Endodermal cell (in vitro differentiated cells): ENCODE results near the gene NUDT4. TPM values are rescaled to one million over a fixed set of nuclear protein-coding genes. Genes with fewer than 3 reads are reported as not detected.
A peak's percentile ranks its signal among the peaks of the same experiment; 100 is the strongest.

Experiments used
- DNase-seq: peaks from one replicate; pipeline ENCODE4 v3.0.0-alpha.2; 2017
- H3K27ac ChIP-seq: 2 replicates; pipeline ENCODE4 v1.5.1; 2013; ENCODE audit warnings: mild to moderate bottlenecking, low read depth, low read length, moderate library complexity
- H3K27me3 ChIP-seq: 2 replicates; pipeline ENCODE4 v1.6.1; 2013; ENCODE audit warnings: mild to moderate bottlenecking, low read length, moderate library complexity; ENCODE audit not compliant: insufficient read depth, control insufficient read depth, poor library complexity, severe bottlenecking
- H3K36me3 ChIP-seq: 2 replicates; pipeline ENCODE4 v1.7.0; 2013; ENCODE audit warnings: mild to moderate bottlenecking, low read length, moderate library complexity; ENCODE audit not compliant: control insufficient read depth, insufficient read depth
- H3K4me1 ChIP-seq: one replicate; pipeline ENCODE4 v1.7.0; 2013; ENCODE audit warnings: low read length; ENCODE audit not compliant: control insufficient read depth, insufficient read depth
- H3K4me3 ChIP-seq: 2 replicates; pipeline ENCODE4 v1.5.1; 2013; ENCODE audit warnings: mild to moderate bottlenecking, low read length, moderate library complexity
- H3K9ac ChIP-seq: 2 replicates; pipeline ENCODE4 v1.6.1; 2013; ENCODE audit warnings: mild to moderate bottlenecking, low read length, moderate library complexity; ENCODE audit not compliant: poor library complexity, severe bottlenecking; ENCODE audit errors: extremely low read depth
- H3K9me3 ChIP-seq: 2 replicates; pipeline ENCODE4 v1.6.1; 2013; ENCODE audit warnings: mild to moderate bottlenecking, low read length, moderate library complexity; ENCODE audit not compliant: control insufficient read depth
- H3K27ac Mint-ChIP-seq: 2 replicates; pipeline ENCODE4 v1.8.0; 2020; ENCODE audit warnings: mixed read lengths
- H3K27me3 Mint-ChIP-seq: 2 replicates; pipeline ENCODE4 v1.8.0; 2021; ENCODE audit warnings: mild to moderate bottlenecking, mixed read lengths; ENCODE audit not compliant: insufficient read depth
- H3K36me3 Mint-ChIP-seq: 2 replicates; pipeline ENCODE4 v1.8.0; 2020; ENCODE audit warnings: low read depth, mixed read lengths
- H3K4me1 Mint-ChIP-seq: 2 replicates; pipeline ENCODE4 v1.8.0; 2020; ENCODE audit warnings: mixed read lengths
- H3K4me3 Mint-ChIP-seq: 2 replicates; pipeline ENCODE4 v1.8.0; 2020; ENCODE audit warnings: mild to moderate bottlenecking, moderate library complexity, mixed read lengths
- H3K9me3 Mint-ChIP-seq: 2 replicates; pipeline ENCODE4 v1.8.0; 2020; ENCODE audit warnings: mild to moderate bottlenecking, mixed read lengths
- CTCF ChIP-seq: fragments of 200-600 bp; sonication (generic); conservative IDR thresholded peaks from 2 replicates; pipeline ENCODE4 v1.5.0; 2021; ENCODE audit warnings: antibody characterized with exemption, mild to moderate bottlenecking
- WGBS, 2 experiments: methylation state at CpG; one replicate each; pipeline versions ENCODE4 v1.1.5 to v1.1.7; 2013; ENCODE audit warnings: missing lambda C conversion rate in 2 of 2, mixed read lengths in 1 of 2; ENCODE audit not compliant: insufficient coverage in 1 of 2, insufficient read length in 1 of 2; 5-methylcytosine and 5-hydroxymethylcytosine counted together
- total RNA-seq, 2 donors: library from RNA; stranded (reverse); fragmentation: NEBNext Ultra II Directional in 1 of 2; extraction: Animal tissue kit (Norgen Biotek cat#: 25700) in 1 of 2; gene quantifications; 2 replicates in 1 of 2; 3 replicates in 1 of 2; pipeline ENCODE4 v1.2.1, GENCODE V29; 2021

The NUDT4 gene
- total RNA-seq, 2 donors from 2014 or later = 334 to 453 TPM

DNA sequence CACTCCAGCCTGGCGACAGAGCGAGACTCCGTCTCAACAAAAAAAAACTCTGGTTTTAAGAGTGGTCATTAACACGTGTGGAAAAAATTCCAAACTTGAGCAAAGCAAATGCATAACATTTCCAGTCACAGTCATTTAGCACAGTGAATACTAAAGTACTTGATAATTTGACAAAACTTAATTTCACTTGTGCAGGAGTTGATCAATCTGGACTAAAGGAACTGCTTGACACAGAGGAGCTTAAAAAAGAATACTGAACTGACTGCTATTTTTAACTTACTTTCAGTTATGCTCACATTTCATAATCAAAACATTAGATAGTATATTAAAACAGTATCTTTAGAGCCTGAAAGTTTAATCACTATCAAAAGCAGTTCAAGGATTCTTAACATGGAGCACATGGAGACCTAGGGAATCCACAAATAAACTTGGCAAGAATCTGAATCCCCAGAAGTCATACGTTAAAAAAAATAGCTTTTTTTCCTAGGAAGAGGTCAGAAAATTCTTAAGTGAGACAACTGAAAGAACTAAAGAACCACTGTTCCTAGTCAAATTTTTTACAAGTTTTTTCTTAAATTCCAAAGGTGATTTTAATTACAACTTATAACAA lies 56.6 kb downstream of the NUDT4 start:
- WGBS, 2 experiments = 95 to 98% methylated on average over 5 of the region's 5 CpGs
- peaks cover 23% of the 10 kb centered on the region for H3K4me1 Mint-ChIP-seq

GRCh38 chr12:93438266-93439050 lies 60.7 kb downstream of the NUDT4 start:
- H3K36me3 ChIP-seq = peaks cover 8% of the 10 kb centered on the region
- H3K4me1 ChIP-seq = peaks cover 6% of the 10 kb centered on the region
- H3K9me3 ChIP-seq = peaks cover 8% of the 10 kb centered on the region
- Mint-ChIP-seq H3K36me3 (no peaks in the 10 kb centered on the region), H3K4me3 (no peak overlapping the region), H3K27me3 (no peaks in the 10 kb centered on the region), H3K9me3 (no peaks in the 10 kb centered on the region), H3K27ac (no peak overlapping the region), H3K4me1 (peaks cover 37% of the 10 kb centered on the region)
- no peak for DNase-seq
- 91 to 95% methylated on average over 3 of the region's 3 CpGs for WGBS, 2 experiments
- H3K9ac ChIP-seq = no peak overlapping the region
- no peak overlapping the region for H3K27ac ChIP-seq
- H3K27me3 ChIP-seq = no peaks in the 10 kb centered on the region
- TF ChIP-seq CTCF = no peak
- H3K4me3 ChIP-seq = peak overlapping the region; percentile 88

More for the DNA sequence above, 56.6 kb downstream of the NUDT4 start:
- Mint-ChIP-seq H3K36me3 (peaks cover 5% of the 10 kb centered on the region), H3K4me3 (no peak overlapping the region), H3K9me3 (no peaks in the 10 kb centered on the region), H3K27me3 (no peaks in the 10 kb centered on the region), H3K27ac (no peak overlapping the region)
- Histone ChIP-seq H3K27ac (no peak overlapping the region), H3K9me3 (peaks cover 8% of the 10 kb centered on the region), H3K9ac (no peak overlapping the region), H3K27me3 (no peaks in the 10 kb centered on the region), H3K36me3 (peaks cover 9% of the 10 kb centered on the region), H3K4me1 (peaks cover 6% of the 10 kb centered on the region), H3K4me3 (no peak overlapping the region)
- TF ChIP-seq CTCF = no peak
- no peak for DNase-seq

DNA sequence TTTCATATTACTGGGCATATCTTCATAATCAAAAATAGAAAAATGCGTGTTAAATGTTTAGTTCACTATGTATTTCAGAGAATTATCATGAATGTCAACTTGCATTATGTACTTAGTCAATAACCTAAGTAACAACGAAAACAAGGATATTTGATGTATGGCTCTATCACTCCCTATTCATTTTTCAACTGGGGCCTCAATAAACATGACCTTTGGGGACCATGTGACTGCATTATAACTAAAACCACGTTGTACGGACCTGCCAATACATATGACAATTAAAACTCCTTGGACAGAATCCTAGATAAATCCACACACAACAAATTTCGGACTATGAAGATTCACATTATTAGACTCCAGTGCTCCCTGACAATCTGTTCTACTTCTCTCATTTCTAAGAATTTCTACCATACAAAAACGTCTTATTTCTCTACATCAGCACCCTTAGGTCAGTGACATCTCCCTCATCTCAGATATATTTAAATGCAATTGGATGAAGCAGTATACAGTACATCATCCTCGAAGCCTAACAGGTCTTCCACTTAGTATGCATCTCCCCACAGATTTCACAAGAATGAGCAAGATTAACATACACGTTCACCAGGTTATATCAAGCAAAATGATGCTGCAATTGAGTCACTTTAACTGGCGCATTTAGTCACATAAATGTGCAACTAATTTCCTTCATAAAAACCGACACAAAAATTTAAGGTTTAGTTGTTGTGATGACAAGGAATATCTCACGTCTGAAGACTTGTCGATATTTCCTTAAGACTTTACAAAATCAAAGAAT lies 62.5 kb downstream of the NUDT4 start:
- Histone ChIP-seq H3K27ac (no peak overlapping the region), H3K9ac (peak overlapping the region; percentile 83), H3K27me3 (no peaks in the 10 kb centered on the region), H3K36me3 (peaks cover 6% of the 10 kb centered on the region), H3K4me1 (peaks cover 6% of the 10 kb centered on the region), H3K4me3 (peak overlapping the region; percentile 88), H3K9me3 (no peaks in the 10 kb centered on the region)
- Mint-ChIP-seq H3K27ac (peak overlapping the region; percentile 90), H3K9me3 (no peaks in the 10 kb centered on the region), H3K4me1 (peaks cover 37% of the 10 kb centered on the region), H3K4me3 (peak overlapping the region; percentile 83), H3K36me3 (no peaks in the 10 kb centered on the region), H3K27me3 (no peaks in the 10 kb centered on the region)
- DNase-seq = no peak
- WGBS, 2 experiments = 39 to 41% methylated on average over 8 to 12 of the region's 12 CpGs
- no peak for TF ChIP-seq CTCF
